ENCODE results near the gene SRGN. TPM values are rescaled to one million over a fixed set of nuclear protein-coding genes. Genes with fewer than 3 reads are reported as not detected.

The SRGN gene
- total RNA-seq, 6 donors from 2014 or later, result 96.4 to 326 (median 203) TPM

DNA sequence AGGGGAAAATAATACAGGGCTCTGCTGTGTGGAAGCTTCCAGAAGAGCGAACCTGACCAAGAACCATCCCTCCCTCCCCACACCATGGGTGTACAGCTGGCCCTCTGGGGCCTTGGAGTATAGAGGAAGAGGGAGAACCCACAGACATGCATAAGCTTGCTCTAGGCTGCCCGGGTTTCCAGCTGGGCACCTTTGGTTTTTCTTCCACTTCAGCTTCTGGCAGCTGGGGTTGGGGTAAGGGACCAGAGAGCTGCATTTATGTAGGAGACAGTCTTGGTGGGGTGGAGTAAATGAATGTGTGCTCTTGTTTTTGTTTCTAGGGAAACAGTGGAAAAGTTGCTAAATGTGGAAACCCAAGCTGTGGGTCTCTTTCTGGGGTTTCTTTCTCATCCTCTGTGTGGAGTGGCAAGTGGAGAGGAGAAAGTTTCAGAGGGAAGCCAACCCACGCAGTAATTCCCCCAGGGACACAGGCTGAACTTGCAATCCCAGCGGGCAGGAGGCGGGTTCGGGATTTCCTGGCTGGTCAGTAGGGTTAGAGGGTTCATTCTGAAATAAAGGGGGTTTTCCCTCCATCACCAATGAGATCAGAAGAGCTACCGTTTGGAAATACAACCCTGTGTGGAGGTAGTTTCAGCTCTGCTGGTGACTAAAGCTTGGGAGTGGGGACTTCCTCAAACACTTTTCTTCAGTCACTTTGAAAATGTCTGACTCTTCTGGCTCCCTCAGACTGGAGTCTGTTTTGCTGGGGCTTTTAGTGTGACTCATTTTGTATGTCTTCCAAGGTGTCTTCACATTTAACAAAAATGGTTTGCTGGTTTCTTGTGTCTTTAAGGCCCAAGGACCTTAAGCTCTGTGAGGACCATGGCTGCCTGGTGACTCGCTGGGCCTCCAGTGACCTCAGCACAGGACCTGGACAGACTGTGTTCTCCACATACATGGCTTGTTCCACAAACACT is 22.2 kb upstream of the SRGN start:
- 56 to 63% methylated on average over 8 of the region's 8 CpGs for WGBS, 2 donors
- H3K27me3 ChIP-seq, result no peaks in the 10 kb centered on the region
- peak; percentile 16 for TF ChIP-seq POLR2AphosphoS5 (IDR thresholded peaks at IDR 0.05)
- TF ChIP-seq, protein P1, sequence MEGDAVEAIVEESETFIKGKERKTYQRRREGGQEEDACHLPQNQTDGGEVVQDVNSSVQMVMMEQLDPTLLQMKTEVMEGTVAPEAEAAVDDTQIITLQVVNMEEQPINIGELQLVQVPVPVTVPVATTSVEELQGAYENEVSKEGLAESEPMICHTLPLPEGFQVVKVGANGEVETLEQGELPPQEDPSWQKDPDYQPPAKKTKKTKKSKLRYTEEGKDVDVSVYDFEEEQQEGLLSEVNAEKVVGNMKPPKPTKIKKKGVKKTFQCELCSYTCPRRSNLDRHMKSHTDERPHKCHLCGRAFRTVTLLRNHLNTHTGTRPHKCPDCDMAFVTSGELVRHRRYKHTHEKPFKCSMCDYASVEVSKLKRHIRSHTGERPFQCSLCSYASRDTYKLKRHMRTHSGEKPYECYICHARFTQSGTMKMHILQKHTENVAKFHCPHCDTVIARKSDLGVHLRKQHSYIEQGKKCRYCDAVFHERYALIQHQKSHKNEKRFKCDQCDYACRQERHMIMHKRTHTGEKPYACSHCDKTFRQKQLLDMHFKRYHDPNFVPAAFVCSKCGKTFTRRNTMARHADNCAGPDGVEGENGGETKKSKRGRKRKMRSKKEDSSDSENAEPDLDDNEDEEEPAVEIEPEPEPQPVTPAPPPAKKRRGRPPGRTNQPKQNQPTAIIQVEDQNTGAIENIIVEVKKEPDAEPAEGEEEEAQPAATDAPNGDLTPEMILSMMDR (IDR thresholded peaks at IDR 0.05), result no peak
- H3K4me1 ChIP-seq, result peaks cover 25 to 34% (median 30%) of the 10 kb centered on the region in 4 donors
- no peaks in the 10 kb centered on the region for H3K36me3 ChIP-seq
- peak in 1 of 2 donors; percentile 60 for ATAC-seq (ENCODE audit: low FRiP score in 2 of 2)
- no peak for DNase-seq
- H3K27ac ChIP-seq, result peak overlapping the region; percentile 41 to 78 (median 60)
- H3K4me3 ChIP-seq, result no peak overlapping the region
- H3K9me3 ChIP-seq, result no peaks in the 10 kb centered on the region

DNA sequence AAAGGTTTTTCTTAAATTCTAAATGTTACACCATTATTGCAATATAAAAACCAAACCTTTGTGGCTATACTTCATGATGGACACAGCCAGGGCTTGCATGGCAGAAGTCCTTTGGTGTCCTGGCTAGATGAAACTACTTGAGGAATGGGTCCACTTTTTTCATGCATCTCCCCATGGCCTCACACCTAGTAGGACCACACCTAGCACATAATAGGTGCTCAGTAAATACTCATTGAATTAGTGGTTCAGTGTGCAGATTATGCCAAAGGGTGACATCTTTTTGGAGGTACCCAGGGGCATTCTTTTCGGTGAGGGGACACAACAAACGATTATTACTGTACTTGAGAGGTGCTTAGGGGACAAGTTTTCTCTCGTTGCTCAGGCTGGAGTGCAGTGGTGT is 20.7 kb upstream of the SRGN start:
- 80 to 82% methylated on average over 3 of the region's 3 CpGs for WGBS, 2 donors
- peaks cover 14 to 19% (median 17%) of the 10 kb centered on the region in 4 donors for H3K4me1 ChIP-seq
- DNase-seq, result no peak
- no peak for ATAC-seq (ENCODE audit: low FRiP score in 2 of 2)
- TF ChIP-seq POLR2AphosphoS5 (IDR thresholded peaks at IDR 0.05), result no peak
- TF ChIP-seq, protein P1 (IDR thresholded peaks at IDR 0.05), result no peak
- TF ChIP-seq POLR2A (IDR thresholded peaks at IDR 0.05), result no peak
- no peak for TF ChIP-seq EP300 (IDR thresholded peaks at IDR 0.05)
- no peaks in the 10 kb centered on the region for H3K36me3 ChIP-seq
- H3K27ac ChIP-seq, result no peak overlapping the region
- no peaks in the 10 kb centered on the region for H3K27me3 ChIP-seq
- no peak overlapping the region for H3K4me3 ChIP-seq
- H3K9me3 ChIP-seq, result no peaks in the 10 kb centered on the region

DNA sequence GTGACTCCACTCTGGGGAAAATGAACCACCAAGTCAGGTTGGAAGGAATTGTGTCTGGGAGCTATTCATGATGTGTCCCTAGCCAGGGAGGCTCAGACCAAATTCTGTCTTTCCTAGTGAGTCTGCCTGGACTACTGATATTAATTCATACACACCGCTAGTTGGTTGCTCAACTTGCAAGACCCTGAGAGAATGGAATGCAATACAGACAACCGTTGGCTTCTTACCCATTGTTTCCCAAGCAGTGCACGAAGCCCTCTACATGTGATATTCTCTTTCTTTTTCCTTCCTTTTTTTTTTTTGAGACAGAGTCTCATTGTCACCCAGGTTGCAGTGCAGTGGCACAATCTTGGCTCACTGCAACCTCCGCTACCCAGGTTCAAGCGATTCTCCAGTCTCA is 19.4 kb upstream of the SRGN start:
- 69 to 71% methylated on average over 5 of the region's 5 CpGs for WGBS, 2 donors
- Histone ChIP-seq H3K27me3 (no peaks in the 10 kb centered on the region), H3K4me3 (no peak overlapping the region), H3K27ac (peak overlapping the region in 3 of 4 donors; percentile 6 to 70 (median 12)), H3K36me3 (no peaks in the 10 kb centered on the region), H3K4me1 (peaks cover 8 to 13% (median 10%) of the 10 kb centered on the region in 4 donors), H3K9me3 (no peaks in the 10 kb centered on the region)
- DNase-seq, result no peak
- TF ChIP-seq, protein P1 (IDR thresholded peaks at IDR 0.05), result no peak
- TF ChIP-seq POLR2A (IDR thresholded peaks at IDR 0.05), result no peak
- ATAC-seq (ENCODE audit: low FRiP score in 2 of 2), result no peak

DNA sequence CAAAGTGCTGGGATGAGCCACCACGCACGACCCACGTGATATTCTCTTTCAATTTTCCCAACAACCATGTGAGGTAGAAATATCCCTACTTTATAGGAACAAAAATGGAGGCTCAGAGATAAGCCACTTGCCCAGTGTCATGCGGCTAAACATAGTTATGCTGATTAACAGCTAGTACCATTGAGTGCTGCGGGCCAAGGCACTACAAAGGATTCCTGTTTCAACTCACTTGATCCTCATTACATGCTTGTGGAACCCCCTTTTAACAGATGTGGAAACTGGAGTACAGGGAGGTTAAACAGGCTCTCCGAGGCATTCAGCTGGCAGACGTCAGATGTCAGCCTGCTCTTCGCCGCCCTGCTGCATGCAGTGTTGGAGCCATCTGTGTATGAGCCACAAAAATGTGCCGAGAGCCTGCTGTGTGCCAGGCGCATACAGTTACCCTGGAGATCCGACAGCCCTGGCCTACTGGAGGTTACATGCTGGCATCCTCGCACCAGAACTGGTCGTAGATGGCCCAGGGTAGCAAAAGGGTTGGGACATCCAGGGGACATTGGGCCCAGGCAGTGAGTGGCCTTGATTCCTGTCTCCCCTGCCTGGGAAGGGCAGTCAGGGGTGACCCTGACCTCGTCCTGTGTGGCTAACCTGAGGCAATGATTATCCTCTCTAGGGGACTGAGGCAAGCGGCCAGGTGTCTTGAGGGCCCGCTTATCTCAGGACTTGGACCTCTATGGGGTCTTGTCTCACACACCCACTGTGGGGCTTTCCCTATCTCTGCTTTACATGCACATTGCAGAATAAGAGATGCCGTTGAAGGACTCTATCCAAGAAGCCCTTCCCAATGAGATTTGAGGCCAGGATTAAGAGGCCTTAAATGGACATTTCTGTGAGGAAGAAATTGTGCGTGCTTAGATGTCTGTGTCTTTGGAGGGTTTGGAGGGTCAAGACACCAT is 18.5 kb upstream of the SRGN start:
- no peaks in the 10 kb centered on the region for H3K9me3 ChIP-seq
- DNase-seq (no peak), ATAC-seq (ENCODE audit: low FRiP score in 2 of 2) (peak in 1 of 2 donors; percentile 49)
- H3K36me3 ChIP-seq, result no peaks in the 10 kb centered on the region
- 84 to 91% methylated on average over 11 to 19 of the region's 19 CpGs for WGBS, 2 donors
- peaks cover 8 to 13% (median 10%) of the 10 kb centered on the region in 4 donors for H3K4me1 ChIP-seq
- peak overlapping the region in 3 of 4 donors; percentile 6 to 70 (median 12) for H3K27ac ChIP-seq
- no peak overlapping the region for H3K4me3 ChIP-seq
- TF ChIP-seq POLR2AphosphoS5 (IDR thresholded peaks at IDR 0.05) (peak in 1 of 2 donors; percentile 54), POLR2A (IDR thresholded peaks at IDR 0.05) (no peak), EP300 (IDR thresholded peaks at IDR 0.05) (no peak)
- TF ChIP-seq, protein P1 (IDR thresholded peaks at IDR 0.05), result no peak
- H3K27me3 ChIP-seq, result no peaks in the 10 kb centered on the region

Data from upper lobe of left lung (tissue), 6 donors.